Neural progenitor cell (in vitro differentiated cells): ENCODE data around the gene MRPL27. TPM values are rescaled to one million over a fixed set of nuclear protein-coding genes. Genes with fewer than 3 reads are reported as not detected.

Source experiments
- DNase-seq: peaks from one replicate; pipeline ENCODE4 v3.0.0-alpha.2; 2016; ENCODE audit warnings: low spot score
- H2AFZ ChIP-seq: fragments of 200-600 bp; sonication (generic); replicated peaks from 2 replicates; pipeline ENCODE4 v1.6.1; 2016; ENCODE audit warnings: antibody characterized with exemption
- H3F3A ChIP-seq: fragments of 200-600 bp; sonication (generic); 2 replicates; pipeline ENCODE4 v1.6.1; 2016; ENCODE audit warnings: antibody characterized with exemption, low read depth
- H3K27ac ChIP-seq: fragments of 200-600 bp; sonication (generic); 2 replicates; pipeline ENCODE4 v1.5.1; 2016; ENCODE audit warnings: mild to moderate bottlenecking
- H3K27me3 ChIP-seq: fragments of 200-600 bp; sonication (generic); 2 replicates; pipeline ENCODE4 v1.6.1; 2016; ENCODE audit warnings: mild to moderate bottlenecking, moderate library complexity
- H3K36me3 ChIP-seq: fragments of 200-600 bp; sonication (generic); 2 replicates; pipeline ENCODE4 v1.5.1; 2016
- H3K4me1 ChIP-seq: fragments of 200-600 bp; sonication (generic); 2 replicates; pipeline ENCODE4 v1.6.1; 2016; ENCODE audit warnings: mixed run types
- H3K4me2 ChIP-seq: fragments of 200-600 bp; sonication (generic); 2 replicates; pipeline ENCODE4 v1.6.1; 2016
- H3K4me3 ChIP-seq: fragments of 200-600 bp; sonication (generic); 2 replicates; pipeline ENCODE4 v1.5.1; 2016
- H3K79me2 ChIP-seq: fragments of 200-600 bp; sonication (generic); 2 replicates; pipeline ENCODE4 v1.6.1; 2016; ENCODE audit warnings: low read depth
- H3K9ac ChIP-seq: fragments of 200-600 bp; sonication (generic); 2 replicates; pipeline ENCODE4 v1.6.1; 2016
- H3K9me3 ChIP-seq: fragments of 200-600 bp; sonication (generic); 2 replicates; pipeline ENCODE4 v1.5.1; 2016; ENCODE audit warnings: low read depth
- H4K20me1 ChIP-seq: fragments of 200-600 bp; sonication (generic); 2 replicates; pipeline ENCODE4 v1.6.1; 2016; ENCODE audit warnings: low read depth
- H3K27ac Mint-ChIP-seq: 3 replicates; pipeline ENCODE4 v1.8.0; 2021; ENCODE audit warnings: mixed read lengths
- H3K27me3 Mint-ChIP-seq: 2 replicates; pipeline ENCODE4 v1.8.0; 2022; ENCODE audit warnings: low read depth, mild to moderate bottlenecking, inconsistent platforms, moderate library complexity, mixed read lengths; ENCODE audit not compliant: insufficient read depth
- H3K36me3 Mint-ChIP-seq: 3 replicates; pipeline ENCODE4 v1.8.0; 2021; ENCODE audit warnings: mixed read lengths
- H3K4me1 Mint-ChIP-seq: 3 replicates; pipeline ENCODE4 v1.8.0; 2021; ENCODE audit warnings: mixed read lengths
- H3K4me3 Mint-ChIP-seq: 3 replicates; pipeline ENCODE4 v1.8.0; 2021; ENCODE audit warnings: mild to moderate bottlenecking, moderate library complexity, mixed read lengths
- H3K9me3 Mint-ChIP-seq: 3 replicates; pipeline ENCODE4 v1.8.0; 2020; ENCODE audit warnings: mixed read lengths
- CTCF ChIP-seq: fragments of 200-600 bp; sonication (generic); IDR thresholded peaks from 2 replicates; pipeline ENCODE4 v1.5.1; 2017; ENCODE audit warnings: antibody characterized with exemption, mild to moderate bottlenecking
- EZH2 ChIP-seq: fragments of 200-600 bp; sonication (generic); IDR thresholded peaks from 2 replicates; pipeline ENCODE4 v1.6.1; 2017; ENCODE audit warnings: antibody characterized with exemption, mild to moderate bottlenecking, moderate library complexity
- EZH2phosphoT487 ChIP-seq: fragments of 200-600 bp; sonication (generic); IDR thresholded peaks from 2 replicates; pipeline ENCODE4 v1.6.1; 2017; ENCODE audit warnings: antibody characterized with exemption
- total RNA-seq: library from RNA; depleted of rRNA; stranded (reverse); fragments of >200 nt; gene quantifications from 2 replicates; pipeline ENCODE4 v1.2.3, GENCODE V29; 2015; ENCODE audit warnings: low replicate concordance

MRPL27 gene
- total RNA-seq, 1 donor from 2014 or later: 39.1 TPM

DNA sequence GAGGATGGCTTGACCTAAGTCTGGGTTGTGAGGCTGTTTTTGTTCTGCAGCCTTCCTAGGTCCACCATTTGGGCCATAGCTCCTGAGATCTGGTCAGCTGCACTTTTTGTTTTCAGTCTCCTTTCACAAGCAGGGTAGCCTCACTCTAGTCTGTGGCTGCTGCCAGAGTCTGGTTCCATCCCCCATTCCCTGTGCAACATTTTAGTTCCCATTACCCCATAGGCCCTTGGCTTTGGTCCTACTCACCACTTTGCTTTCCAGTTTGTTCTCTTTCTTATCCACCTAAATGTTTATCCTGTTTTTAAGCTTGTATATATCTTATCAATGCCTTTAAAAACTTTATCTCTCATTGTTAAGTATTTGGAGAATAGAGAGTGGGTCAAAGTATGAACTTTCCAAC lies 33.6 kb downstream of the MRPL27 start:
- Histone ChIP-seq H4K20me1 (no peaks in the 10 kb centered on the region), H3K9me3 (no peaks in the 10 kb centered on the region), H3K27ac (no peak overlapping the region), H3K36me3 (no peaks in the 10 kb centered on the region), H3K4me2 (no peak overlapping the region), H3K79me2 (no peaks in the 10 kb centered on the region), H3K9ac (no peak overlapping the region), H3F3A (no peaks in the 10 kb centered on the region), H3K4me1 (no peaks in the 10 kb centered on the region), H2AFZ (no peak overlapping the region), H3K27me3 (peaks cover 18% of the 10 kb centered on the region), H3K4me3 (no peak overlapping the region)
- Mint-ChIP-seq H3K27me3 (peaks cover 7% of the 10 kb centered on the region), H3K36me3 (no peaks in the 10 kb centered on the region), H3K27ac (no peak overlapping the region), H3K4me3 (no peak overlapping the region), H3K4me1 (peaks cover under 1% of the 10 kb centered on the region), H3K9me3 (peaks cover 9% of the 10 kb centered on the region)
- no peak for DNase-seq
- no peak for TF ChIP-seq EZH2
- TF ChIP-seq EZH2phosphoT487: no peak
- TF ChIP-seq CTCF: no peak

- Mint-ChIP-seq H3K36me3 (no peaks in the 10 kb centered on the region), H3K9me3 (peaks cover 9% of the 10 kb centered on the region), H3K27ac (no peak overlapping the region), H3K27me3 (peaks cover 7% of the 10 kb centered on the region), H3K4me3 (no peak overlapping the region), H3K4me1 (peaks cover 7% of the 10 kb centered on the region)
- TF ChIP-seq EZH2 (no peak), EZH2phosphoT487 (no peak), CTCF (no peak)
- Histone ChIP-seq H3K79me2 (no peaks in the 10 kb centered on the region), H3K9me3 (no peaks in the 10 kb centered on the region), H3F3A (no peaks in the 10 kb centered on the region), H3K27me3 (peaks cover 11% of the 10 kb centered on the region), H3K36me3 (no peaks in the 10 kb centered on the region), H4K20me1 (no peaks in the 10 kb centered on the region), H3K4me1 (no peaks in the 10 kb centered on the region), H2AFZ (no peak overlapping the region), H3K9ac (no peak overlapping the region), H3K4me3 (no peak overlapping the region), H3K4me2 (no peak overlapping the region), H3K27ac (no peak overlapping the region)
- DNase-seq: no peak
Measured at GRCh38 chr17:50338645-50339044, 34.3 kb downstream of the MRPL27 start.

DNA sequence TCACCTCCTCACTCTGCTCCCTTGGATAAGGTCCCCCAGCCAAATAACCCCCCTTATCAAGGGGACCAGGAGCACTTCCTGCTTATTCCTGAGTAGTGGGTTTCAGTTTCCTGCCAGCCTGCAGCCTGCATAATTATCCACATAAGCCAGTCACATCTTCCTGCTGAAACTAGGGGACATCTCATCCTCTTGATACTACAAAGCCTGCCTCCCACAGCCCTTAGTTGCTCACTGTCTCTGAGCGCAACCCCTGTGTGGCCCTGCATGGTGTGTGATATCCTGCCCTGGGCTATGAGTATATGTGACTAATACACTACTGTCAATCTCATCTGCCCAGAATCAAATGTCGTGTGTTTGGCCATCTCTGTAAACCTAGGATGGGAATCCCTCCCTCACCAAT lies 35.0 kb downstream of the MRPL27 start:
- Mint-ChIP-seq H3K4me3 (no peak overlapping the region), H3K27me3 (peaks cover 7% of the 10 kb centered on the region), H3K27ac (no peak overlapping the region), H3K36me3 (no peaks in the 10 kb centered on the region), H3K9me3 (peaks cover 9% of the 10 kb centered on the region), H3K4me1 (peaks cover 14% of the 10 kb centered on the region)
- Histone ChIP-seq H3K27me3 (peaks cover 4% of the 10 kb centered on the region), H3K4me2 (no peak overlapping the region), H3F3A (no peaks in the 10 kb centered on the region), H3K9me3 (no peaks in the 10 kb centered on the region), H3K36me3 (no peaks in the 10 kb centered on the region), H4K20me1 (no peaks in the 10 kb centered on the region), H3K4me3 (no peak overlapping the region), H3K27ac (no peak overlapping the region), H3K79me2 (no peaks in the 10 kb centered on the region), H3K4me1 (no peaks in the 10 kb centered on the region), H3K9ac (no peak overlapping the region), H2AFZ (no peak overlapping the region)
- no peak for TF ChIP-seq EZH2phosphoT487
- TF ChIP-seq EZH2: no peak
- TF ChIP-seq CTCF: no peak
- DNase-seq: no peak
